T-helper 2 cell treated with Interferon-gamma antibody and Interleukin-4, amounts not matched to agents 5 μg/mL and 100 μg/mL, for 36 hours (primary cell): ENCODE measurements around the gene SHC3.

Source experiments
- DNase-seq: peaks from one replicate; pipeline ENCODE4 v3.0.0; 2021; ENCODE audit warnings: low spot score
- H3K27ac Mint-ChIP-seq: one replicate; pipeline ENCODE4 v1.8.0; 2021; ENCODE audit warnings: mild to moderate bottlenecking, mixed read lengths
- H3K27me3 Mint-ChIP-seq: one replicate; pipeline ENCODE4 v1.8.0; 2021; ENCODE audit warnings: low read depth, mixed read lengths
- H3K36me3 Mint-ChIP-seq: one replicate; pipeline ENCODE4 v1.8.0; 2021; ENCODE audit warnings: low read depth, mixed read lengths
- H3K4me1 Mint-ChIP-seq: one replicate; pipeline ENCODE4 v1.8.0; 2021; ENCODE audit warnings: low read depth, mixed read lengths
- H3K4me3 Mint-ChIP-seq: one replicate; pipeline ENCODE4 v1.8.0; 2022; ENCODE audit warnings: mild to moderate bottlenecking, moderate library complexity, mixed read lengths
- H3K9me3 Mint-ChIP-seq: one replicate; pipeline ENCODE4 v1.8.0; 2021; ENCODE audit warnings: mixed read lengths

Gene SHC3

DNA sequence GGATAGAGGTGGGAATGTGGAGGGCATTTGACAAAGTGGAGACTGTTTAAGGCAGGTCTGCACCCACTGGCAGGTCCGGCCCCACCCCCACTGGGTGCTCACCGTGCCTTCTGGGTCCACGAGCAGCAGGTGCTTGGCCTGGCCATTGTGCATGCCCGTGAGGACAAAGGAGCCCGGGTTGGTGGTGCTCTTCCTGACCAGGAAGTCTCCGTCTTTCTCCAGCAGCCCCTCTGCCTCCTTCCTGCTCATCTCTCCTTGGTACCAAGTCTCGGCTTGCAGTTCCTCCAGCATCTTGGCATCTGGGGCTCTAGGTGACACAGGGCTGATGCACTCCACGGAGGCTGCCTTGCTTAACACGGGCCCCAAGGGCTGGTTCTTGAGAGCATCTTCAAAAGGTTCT, 140.7 kb downstream of the SHC3 start:
- H3K4me3 Mint-ChIP-seq = no peak overlapping the region
- H3K27me3 Mint-ChIP-seq = peaks cover 7% of the 10 kb centered on the region
- no peaks in the 10 kb centered on the region for H3K9me3 Mint-ChIP-seq
- no peak for DNase-seq
- H3K36me3 Mint-ChIP-seq = no peaks in the 10 kb centered on the region
- H3K4me1 Mint-ChIP-seq = no peaks in the 10 kb centered on the region
- no peak overlapping the region for H3K27ac Mint-ChIP-seq

- Mint-ChIP-seq H3K4me3 (no peak overlapping the region), H3K4me1 (no peaks in the 10 kb centered on the region), H3K27me3 (peaks cover 7% of the 10 kb centered on the region), H3K27ac (no peak overlapping the region), H3K36me3 (no peaks in the 10 kb centered on the region), H3K9me3 (no peaks in the 10 kb centered on the region)
- DNase-seq = no peak
These were observed 141.3 kb downstream of the SHC3 start for GRCh38 chr9:89037346-89037745.

DNA sequence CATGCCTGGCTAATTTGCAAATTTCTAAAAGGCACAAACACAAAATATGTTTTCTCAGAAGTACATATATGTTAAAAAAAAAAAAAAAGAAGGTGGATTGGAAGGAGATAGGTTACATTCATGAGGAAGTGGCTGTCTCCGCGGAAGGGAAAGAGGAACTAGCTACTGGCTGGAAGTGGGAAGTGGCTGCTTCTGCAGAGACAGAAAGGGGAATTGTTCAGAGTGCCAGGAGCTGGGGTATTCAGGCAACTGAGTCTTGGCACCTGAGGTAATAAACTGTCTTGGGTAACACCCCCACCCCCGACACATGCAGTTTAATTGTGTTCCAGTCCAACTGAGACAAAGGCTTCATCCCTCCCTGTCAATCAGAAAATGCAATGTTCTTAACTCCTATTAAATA, 141.7 kb downstream of the SHC3 start:
- Mint-ChIP-seq H3K27me3 (peaks cover 7% of the 10 kb centered on the region), H3K36me3 (no peaks in the 10 kb centered on the region), H3K4me3 (no peak overlapping the region), H3K4me1 (no peaks in the 10 kb centered on the region), H3K27ac (no peak overlapping the region), H3K9me3 (no peaks in the 10 kb centered on the region)
- no peak for DNase-seq

GRCh38 chr9:89036383-89036782, 142.2 kb downstream of the SHC3 start:
- Mint-ChIP-seq H3K4me3 (no peak overlapping the region), H3K27ac (no peak overlapping the region), H3K36me3 (no peaks in the 10 kb centered on the region), H3K9me3 (no peaks in the 10 kb centered on the region), H3K4me1 (no peaks in the 10 kb centered on the region), H3K27me3 (peaks cover 7% of the 10 kb centered on the region)
- DNase-seq = no peak

DNA sequence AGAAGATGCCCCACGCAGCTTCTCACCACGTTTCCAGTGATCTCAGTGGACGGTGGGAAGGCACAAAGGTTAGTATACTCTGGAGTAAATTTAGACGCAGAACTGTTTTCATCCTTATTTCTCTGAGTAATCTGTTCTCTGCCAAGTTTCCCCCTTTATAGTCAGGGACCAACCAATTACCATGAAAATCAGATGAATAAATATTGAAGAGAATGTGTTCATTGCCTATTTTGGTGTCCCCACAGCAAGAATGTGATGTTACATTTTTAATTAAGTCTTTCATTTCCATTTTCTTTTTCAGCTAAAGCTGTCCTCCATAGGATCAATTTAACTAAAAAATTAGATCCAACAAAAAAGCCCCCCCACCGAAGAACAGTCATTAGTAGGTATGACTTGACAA, 146.0 kb downstream of the SHC3 start:
- DNase-seq = no peak
- H3K27me3 Mint-ChIP-seq = peaks cover 4% of the 10 kb centered on the region
- H3K4me1 Mint-ChIP-seq = no peaks in the 10 kb centered on the region
- no peaks in the 10 kb centered on the region for H3K36me3 Mint-ChIP-seq
- no peak overlapping the region for H3K4me3 Mint-ChIP-seq
- H3K9me3 Mint-ChIP-seq = peaks cover 15% of the 10 kb centered on the region
- H3K27ac Mint-ChIP-seq = no peak overlapping the region

DNA sequence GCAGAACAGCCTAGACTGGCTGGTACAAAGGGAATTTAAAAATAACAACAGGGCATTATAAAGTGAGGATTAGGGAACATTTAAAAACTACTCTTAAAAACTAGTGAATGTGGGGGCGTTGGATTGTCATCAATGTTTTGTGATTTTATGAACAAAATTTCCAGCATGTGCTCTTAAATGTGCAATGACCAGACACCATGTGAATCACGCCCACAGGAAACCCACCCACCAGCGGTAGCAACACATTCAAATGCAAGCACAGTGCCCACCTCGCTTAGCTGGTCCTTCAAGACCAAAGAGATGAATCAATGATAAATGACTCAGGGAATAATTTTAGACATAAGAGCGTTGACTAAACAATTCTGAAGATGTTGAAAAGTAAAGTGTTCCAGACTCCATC, 146.4 kb downstream of the SHC3 start:
- H3K9me3 Mint-ChIP-seq = peaks cover 15% of the 10 kb centered on the region
- H3K4me1 Mint-ChIP-seq = no peaks in the 10 kb centered on the region
- H3K27me3 Mint-ChIP-seq = peaks cover 4% of the 10 kb centered on the region
- DNase-seq = no peak
- H3K4me3 Mint-ChIP-seq = no peak overlapping the region
- no peak overlapping the region for H3K27ac Mint-ChIP-seq
- H3K36me3 Mint-ChIP-seq = no peaks in the 10 kb centered on the region

- Mint-ChIP-seq H3K9me3 (peaks cover 15% of the 10 kb centered on the region), H3K4me3 (no peak overlapping the region)
These were observed 148.8 kb downstream of the SHC3 start for GRCh38 chr9:89029788-89030187.

DNA sequence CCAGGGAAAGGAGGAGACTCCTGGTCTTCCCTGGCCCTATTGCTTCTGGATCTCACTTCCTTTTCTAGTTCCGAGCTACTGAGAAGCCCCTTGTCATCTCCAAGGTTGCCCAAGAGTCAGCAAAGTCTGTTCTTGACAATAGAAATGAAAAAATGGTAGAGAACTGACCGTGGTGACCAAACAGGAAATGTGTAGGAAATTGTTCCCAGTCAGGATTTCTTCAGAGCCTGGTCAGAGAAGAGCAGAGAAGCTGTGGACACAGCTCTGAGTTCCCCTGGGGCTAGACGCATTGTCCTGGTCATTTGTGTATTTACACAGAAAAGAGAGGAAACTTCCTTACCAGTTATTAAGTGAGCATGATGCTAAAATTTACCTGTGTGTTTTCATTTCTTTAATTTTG, 151.7 kb downstream of the SHC3 start:
- H3K4me3 Mint-ChIP-seq = no peak overlapping the region
- no peaks in the 10 kb centered on the region for H3K27me3 Mint-ChIP-seq

More at GRCh38 chr9:89029788-89030187, 148.8 kb downstream of the SHC3 start:
- Mint-ChIP-seq H3K27ac (no peak overlapping the region), H3K27me3 (peaks cover 2% of the 10 kb centered on the region), H3K4me1 (no peaks in the 10 kb centered on the region), H3K36me3 (no peaks in the 10 kb centered on the region)
- no peak for DNase-seq

DNA sequence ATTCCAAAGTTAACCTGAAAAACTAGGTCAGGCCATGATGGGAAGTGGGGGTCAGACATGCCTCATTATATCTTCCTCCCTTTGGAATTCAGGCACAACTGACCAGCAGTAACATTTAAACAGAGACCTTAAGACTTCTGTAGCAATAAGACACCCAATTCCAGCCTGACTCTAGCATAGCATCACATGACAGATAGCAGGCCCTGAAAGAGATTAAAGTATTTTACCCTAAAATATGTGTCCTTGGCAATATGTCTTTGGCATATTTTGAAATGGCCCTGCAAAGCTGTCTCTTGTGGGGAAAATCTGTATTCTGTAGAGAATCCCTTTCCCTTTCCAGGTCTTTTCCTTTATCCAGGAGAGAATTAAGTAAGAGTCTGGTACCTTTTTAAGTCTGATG, 153.1 kb downstream of the SHC3 start:
- no peak overlapping the region for H3K27ac Mint-ChIP-seq
- H3K27me3 Mint-ChIP-seq = no peaks in the 10 kb centered on the region
- H3K9me3 Mint-ChIP-seq = peaks cover 12% of the 10 kb centered on the region
- H3K36me3 Mint-ChIP-seq = no peaks in the 10 kb centered on the region
- DNase-seq = no peak
- no peaks in the 10 kb centered on the region for H3K4me1 Mint-ChIP-seq
- no peak overlapping the region for H3K4me3 Mint-ChIP-seq

More for the DNA sequence above, 151.7 kb downstream of the SHC3 start:
- Mint-ChIP-seq H3K4me1 (no peaks in the 10 kb centered on the region), H3K9me3 (peaks cover 15% of the 10 kb centered on the region), H3K36me3 (no peaks in the 10 kb centered on the region), H3K27ac (no peak overlapping the region)
- DNase-seq = no peak

GRCh38 chr9:89024727-89025126, 153.9 kb downstream of the SHC3 start:
- Mint-ChIP-seq H3K27me3 (no peaks in the 10 kb centered on the region), H3K36me3 (no peaks in the 10 kb centered on the region), H3K27ac (no peak overlapping the region), H3K9me3 (peaks cover 6% of the 10 kb centered on the region), H3K4me1 (no peaks in the 10 kb centered on the region), H3K4me3 (no peak overlapping the region)
- DNase-seq = no peak

- H3K4me3 Mint-ChIP-seq = no peak overlapping the region
- H3K36me3 Mint-ChIP-seq = no peaks in the 10 kb centered on the region
- H3K27ac Mint-ChIP-seq = no peak overlapping the region
- H3K9me3 Mint-ChIP-seq = no peaks in the 10 kb centered on the region
- H3K27me3 Mint-ChIP-seq = no peaks in the 10 kb centered on the region
- DNase-seq = no peak
- no peaks in the 10 kb centered on the region for H3K4me1 Mint-ChIP-seq
These were observed 154.9 kb downstream of the SHC3 start for GRCh38 chr9:89023740-89024139.

GRCh38 chr9:89022902-89023301, 155.7 kb downstream of the SHC3 start:
- H3K27ac Mint-ChIP-seq = no peak overlapping the region
- H3K4me1 Mint-ChIP-seq = no peaks in the 10 kb centered on the region
- H3K36me3 Mint-ChIP-seq = no peaks in the 10 kb centered on the region
- no peaks in the 10 kb centered on the region for H3K9me3 Mint-ChIP-seq
- no peak for DNase-seq
- peaks cover 3% of the 10 kb centered on the region for H3K27me3 Mint-ChIP-seq
- H3K4me3 Mint-ChIP-seq = no peak overlapping the region

- Mint-ChIP-seq H3K4me3 (no peak overlapping the region), H3K9me3 (no peaks in the 10 kb centered on the region), H3K36me3 (no peaks in the 10 kb centered on the region), H3K27ac (no peak overlapping the region), H3K27me3 (peaks cover 5% of the 10 kb centered on the region), H3K4me1 (peaks cover 2% of the 10 kb centered on the region)
- DNase-seq = no peak
These were observed 156.4 kb downstream of the SHC3 start for GRCh38 chr9:89022001-89022759.

GRCh38 chr9:89021154-89021803, 157.3 kb downstream of the SHC3 start:
- Mint-ChIP-seq H3K9me3 (no peaks in the 10 kb centered on the region), H3K4me1 (peaks cover 2% of the 10 kb centered on the region), H3K4me3 (no peak overlapping the region), H3K27me3 (peaks cover 7% of the 10 kb centered on the region), H3K36me3 (no peaks in the 10 kb centered on the region), H3K27ac (no peak overlapping the region)
- DNase-seq = no peak

DNA sequence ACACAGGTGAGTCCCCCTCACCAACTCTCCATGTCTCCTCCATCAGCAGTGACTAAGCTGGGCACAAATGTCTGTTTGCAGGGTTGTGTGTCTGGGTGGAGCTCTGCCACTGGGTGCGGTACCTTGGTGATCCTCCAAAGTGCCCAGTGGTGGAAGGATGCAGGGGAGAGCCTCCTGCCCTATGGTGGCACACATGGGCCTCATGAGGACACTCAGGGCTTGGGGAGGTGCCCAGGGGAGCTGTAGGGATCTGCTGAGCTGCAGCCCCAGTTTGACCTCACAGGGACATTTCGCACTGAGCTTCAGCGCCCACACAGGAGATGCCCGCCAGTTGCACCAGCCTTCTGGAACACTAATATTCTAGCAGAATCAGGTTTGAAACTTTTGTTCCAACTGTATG, 157.9 kb downstream of the SHC3 start:
- H3K27ac Mint-ChIP-seq = no peak overlapping the region
- DNase-seq = no peak
- H3K9me3 Mint-ChIP-seq = no peaks in the 10 kb centered on the region
- H3K4me3 Mint-ChIP-seq = no peak overlapping the region
- peaks cover 7% of the 10 kb centered on the region for H3K27me3 Mint-ChIP-seq
- peaks cover 2% of the 10 kb centered on the region for H3K4me1 Mint-ChIP-seq
- H3K36me3 Mint-ChIP-seq = no peaks in the 10 kb centered on the region
